ENCODE results near the gene LMNTD2. TPM values are rescaled to one million over a fixed set of nuclear protein-coding genes. Genes with fewer than 3 reads are reported as not detected.

LMNTD2 gene
- total and polyA plus RNA-seq, 2 of the 13 experiments (the other 11 are each of a cell fraction or from before 2014, with no cell fraction given), result 1.1 to 3.1 TPM

GRCh38 chr11:506238-506994 is 54.1 kb downstream of the LMNTD2 start (continued):
- TF ChIP-seq ZUFSP (CRISPR knock-in tag; IDR thresholded peaks at IDR 0.05; ENCODE audit: borderline replicate concordance) (no peak), ZNF235 (CRISPR knock-in tag; IDR thresholded peaks at IDR 0.05; ENCODE audit: borderline replicate concordance) (no peak), TMF1 (CRISPR knock-in tag; IDR thresholded peaks at IDR 0.05; ENCODE audit: low read depth) (no peak), ZBTB7A (CRISPR knock-in tag; IDR thresholded peaks at IDR 0.05) (no peak), ZNF512 (CRISPR knock-in tag; IDR thresholded peaks at IDR 0.05) (no peak), ZNF75D (CRISPR knock-in tag; IDR thresholded peaks at IDR 0.05; ENCODE audit: borderline replicate concordance) (no peak), EZH2 (conservative IDR thresholded peaks at IDR 0.05; ENCODE audit: low read depth, low read length) (no peak), SIN3B (IDR thresholded peaks at IDR 0.05; ENCODE audit: low read length) (no peak), ZSCAN12 (CRISPR knock-in tag; IDR thresholded peaks at IDR 0.05) (no peak; the same call in 1 of the 2 replicates), MIER2 (CRISPR knock-in tag; IDR thresholded peaks at IDR 0.05) (no peak), SRY (CRISPR knock-in tag; IDR thresholded peaks at IDR 0.05) (no peak; the same call in 1 of the 2 replicates), ZNF784 (CRISPR knock-in tag; IDR thresholded peaks at IDR 0.05; ENCODE audit: borderline replicate concordance) (no peak), SMARCC2 (IDR thresholded peaks at IDR 0.05) (no peak), ZBTB33 (CRISPR knock-in tag; IDR thresholded peaks at IDR 0.05) (no peak), NR2F2 (IDR thresholded peaks at IDR 0.05; ENCODE audit: borderline replicate concordance, low read depth) (no peak), IKZF1 (IDR thresholded peaks at IDR 0.05) (no peak), MYC (CRISPR knock-in tag; IDR thresholded peaks at IDR 0.05; ENCODE audit: borderline replicate concordance) (peak; percentile 92), NR3C1 (CRISPR knock-in tag; IDR thresholded peaks at IDR 0.05) (no peak), ZNF251 (CRISPR knock-in tag; IDR thresholded peaks at IDR 0.05) (no peak), RXRB (CRISPR knock-in tag; IDR thresholded peaks at IDR 0.05; ENCODE audit: borderline replicate concordance) (no peak; the same call in 1 of the 2 replicates), ZNF230 (CRISPR knock-in tag; IDR thresholded peaks at IDR 0.05) (no peak; the same call in 1 of the 2 replicates), ZXDC (CRISPR knock-in tag; IDR thresholded peaks at IDR 0.05) (no peak; the same call in 1 of the 2 replicates)

Data from HepG2 (cell line).